DMS 273 treated with DMSO at 0.1 percent for 48 hours (cell line): ENCODE results near the gene DDR2.
"Not testable (repeated sequence)": the region's sequence is repeated elsewhere in the genome, so short reads cannot be mapped to it uniquely, and the experiment has no call there.

Experiments
- DNase-seq: peaks from one replicate; lab custom pipeline; 2025; lab: John Stamatoyannopoulos, UW

DDR2 gene

GRCh38 chr1:162779043-162779442, 146.8 kb downstream of the DDR2 start:
- DNase-seq: no peak

GRCh38 chr1:162782671-162783070, 150.4 kb downstream of the DDR2 start:
- DNase-seq: no peak

- DNase-seq: not testable (repeated sequence)
Observed at GRCh38 chr1:162784926-162785325, 152.7 kb downstream of the DDR2 start.

GRCh38 chr1:162788783-162789182, 156.5 kb downstream of the DDR2 start:
- DNase-seq: not testable (repeated sequence)

- DNase-seq: peak; percentile 79
Observed at GRCh38 chr1:162790303-162790984, 158.2 kb downstream of the DDR2 start, which contains the start of gene HSD17B7. HSD17B7 (plus strand) TSS chr1:162790702; CDS start chr1:162790801, 99 bp downstream.

GRCh38 chr1:162790985-162791357, 158.7 kb downstream of the DDR2 start:
- not testable (repeated sequence) for DNase-seq

- DNase-seq: not testable (repeated sequence)
Observed at GRCh38 chr1:162794284-162794683, 162.0 kb downstream of the DDR2 start.

GRCh38 chr1:162796617-162797279, 164.5 kb downstream of the DDR2 start:
- DNase-seq: not testable (repeated sequence)

- peak; percentile 14 for DNase-seq
Observed at GRCh38 chr1:162799995-162800830, 167.9 kb downstream of the DDR2 start.

GRCh38 chr1:162807503-162807902, 175.2 kb downstream of the DDR2 start:
- not testable (repeated sequence) for DNase-seq

- DNase-seq: not testable (repeated sequence)
Observed at GRCh38 chr1:162812357-162812756, 180.1 kb downstream of the DDR2 start.

- DNase-seq: not testable (repeated sequence)
Observed at GRCh38 chr1:162818136-162818535, 185.9 kb downstream of the DDR2 start.

- DNase-seq: not testable (repeated sequence)
Observed at GRCh38 chr1:162818666-162819065, 186.4 kb downstream of the DDR2 start.

DNA sequence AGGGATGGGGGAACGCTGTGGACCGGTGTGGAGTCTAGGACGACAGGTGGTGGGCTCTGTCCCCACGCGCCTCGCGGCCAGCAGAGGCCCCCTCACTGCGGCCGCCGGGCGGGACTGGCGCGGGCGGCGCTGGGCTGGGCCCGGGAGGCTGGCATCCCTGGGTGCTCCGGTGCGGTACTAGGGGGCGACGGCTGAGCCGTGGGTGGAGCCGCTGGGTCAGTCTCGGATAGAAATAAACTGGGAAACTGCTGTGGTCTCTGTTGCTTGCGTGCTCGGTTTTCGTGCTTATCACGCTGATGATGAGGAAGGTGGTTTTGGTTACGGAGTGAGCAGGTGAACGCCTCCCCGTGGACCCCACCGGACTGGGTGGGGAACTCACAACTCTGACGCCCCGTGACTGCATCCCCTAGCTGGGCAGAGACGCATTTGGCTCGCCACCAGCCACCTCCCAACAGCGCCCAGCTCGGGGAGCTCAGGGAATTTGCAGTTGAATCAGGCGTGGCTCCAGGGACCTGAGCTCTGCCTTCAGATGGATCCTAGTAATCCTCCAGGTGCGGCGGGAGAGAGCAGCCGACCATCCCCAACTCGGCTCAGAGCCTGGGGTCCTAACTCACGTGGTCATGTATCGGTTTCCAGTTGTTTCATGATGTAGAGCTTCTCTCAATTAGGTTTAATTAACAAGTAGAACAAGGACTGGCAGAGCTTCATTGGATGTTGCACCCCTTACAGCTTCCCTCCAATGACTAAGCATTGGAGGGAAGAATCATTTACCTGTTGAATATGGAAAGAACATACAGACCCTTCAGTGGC, 190.3 kb downstream of the DDR2 start:
- no peak for DNase-seq

- DNase-seq: no peak
Observed at GRCh38 chr1:162823231-162823630, 191.0 kb downstream of the DDR2 start.

DNA sequence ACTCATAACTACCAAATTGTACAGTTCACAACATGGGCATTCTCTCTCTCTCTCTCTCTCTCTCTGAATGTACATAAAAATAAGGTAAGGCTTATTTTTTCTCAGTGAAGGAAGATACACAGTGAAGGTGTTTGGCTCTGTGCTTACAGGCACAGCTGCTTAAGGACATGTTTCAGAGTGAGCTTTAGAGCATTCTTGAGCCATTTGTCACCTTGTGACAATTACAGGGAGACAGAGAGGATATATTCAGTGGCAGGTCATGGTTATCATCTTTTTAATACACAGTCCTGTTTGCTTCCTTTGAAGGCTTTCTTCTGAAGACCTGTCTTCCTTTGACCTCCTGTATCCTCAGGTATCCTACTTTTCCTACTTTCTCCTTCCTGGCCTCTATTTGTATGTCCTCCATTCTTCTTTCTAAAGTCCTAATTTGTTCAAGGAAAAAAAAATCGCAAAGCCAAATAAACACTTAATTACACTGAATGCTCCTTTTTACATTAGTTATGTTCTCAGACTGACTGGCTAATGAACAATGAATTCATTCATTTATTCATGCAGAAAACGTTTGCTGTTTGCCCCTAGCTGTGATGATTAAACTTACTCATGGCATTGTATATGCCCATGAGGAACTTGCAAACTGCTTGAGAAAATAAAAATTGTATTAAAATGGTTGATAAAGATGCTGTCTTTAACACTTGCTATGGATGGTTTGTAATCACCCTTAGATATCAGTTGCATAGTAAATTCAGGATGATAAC, 191.7 kb downstream of the DDR2 start:
- no peak for DNase-seq

DNA sequence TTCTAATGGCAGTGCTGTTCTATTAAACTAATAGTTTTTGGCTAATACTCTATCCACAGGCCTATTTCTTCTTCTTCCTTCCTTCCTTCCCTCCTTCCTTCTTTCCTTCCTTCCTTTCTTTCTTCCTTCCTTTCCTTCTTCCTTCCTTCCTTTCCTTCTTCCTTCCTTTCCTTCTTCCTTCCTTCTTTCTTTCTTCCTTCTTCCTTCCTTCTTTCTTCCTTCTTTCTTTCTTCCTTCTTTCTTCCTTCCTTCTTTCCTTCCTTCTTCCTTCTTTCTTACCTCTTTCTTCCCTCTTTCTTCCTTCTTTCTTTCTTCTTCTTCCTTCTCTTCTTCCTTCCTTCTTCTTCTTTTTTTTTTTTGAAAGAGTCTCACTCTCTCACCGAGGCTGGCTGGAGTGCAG, 197.0 kb downstream of the DDR2 start:
- DNase-seq: no peak

DNA sequence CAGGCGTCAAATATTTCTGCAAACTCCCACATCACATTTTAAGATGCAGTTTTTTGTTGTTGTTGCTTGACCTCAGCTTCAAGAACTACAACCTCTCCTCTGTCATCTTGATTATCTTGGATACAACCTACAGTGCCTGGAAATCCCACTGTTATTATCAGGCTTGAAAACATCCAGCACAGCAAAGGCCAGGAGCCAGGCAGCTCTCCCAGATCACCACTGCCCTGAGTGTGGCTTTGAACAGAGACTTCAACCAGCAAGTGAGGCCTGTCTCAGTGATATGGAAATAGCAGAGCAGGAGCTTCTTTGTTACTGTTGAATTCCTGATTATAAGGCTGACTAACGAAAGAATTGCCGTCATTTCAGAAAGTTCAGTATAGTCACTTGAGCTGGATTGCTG, 200.2 kb downstream of the DDR2 start:
- DNase-seq: no peak

DNA sequence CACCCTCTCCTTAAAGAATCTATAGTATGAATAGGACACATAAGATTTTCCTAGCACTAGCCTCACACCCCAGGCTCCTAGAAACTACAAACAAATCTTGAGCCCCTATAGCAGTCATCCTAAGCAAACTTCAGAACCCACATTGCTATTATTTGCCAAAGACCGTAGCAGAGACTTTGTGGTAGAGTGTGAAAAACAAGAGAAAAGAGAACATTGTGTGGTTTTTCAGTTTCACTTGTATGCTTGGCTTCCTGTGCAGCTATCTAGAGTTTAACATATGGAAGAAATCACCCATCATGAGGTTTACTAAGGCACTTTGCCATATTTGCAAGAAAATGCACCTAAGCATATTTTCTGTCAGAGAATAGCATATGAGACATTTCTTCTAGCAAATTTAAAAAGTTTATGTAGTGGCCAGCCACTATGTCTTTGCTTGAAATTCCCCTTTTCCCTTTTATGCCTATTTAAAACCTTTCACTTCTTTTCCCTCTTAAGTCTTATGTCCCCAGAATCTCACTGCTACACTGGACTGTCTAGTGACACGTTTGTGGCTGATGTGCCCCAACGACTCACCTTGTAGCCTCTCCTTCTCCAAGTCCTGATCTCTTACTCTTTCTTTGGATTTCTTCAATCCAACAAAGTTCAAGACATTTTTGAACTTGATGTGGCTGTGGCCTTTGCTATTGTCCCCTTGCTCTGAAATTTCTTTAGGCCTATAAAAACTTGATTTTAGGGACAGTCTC, 203.1 kb downstream of the DDR2 start:
- DNase-seq: no peak
